Vagina (tissue), 2 donors: ENCODE measurements around the gene CSTPP1.

Source experiments
- POLR2A ChIP-seq, 2 donors: fragments of 450-650 bp; IDR thresholded peaks; one replicate each; pipeline ENCODE4 v1.6.1; 2017; ENCODE audit warnings: antibody characterized with exemption in 2 of 2, mild to moderate bottlenecking in 2 of 2, moderate library complexity in 2 of 2
- POLR2AphosphoS5 ChIP-seq, 2 donors: sonication (generic); formaldehyde crosslinking; IDR thresholded peaks; one replicate each; pipeline ENCODE4 v1.9.0; 2017; ENCODE audit warnings: antibody characterized with exemption in 2 of 2, mild to moderate bottlenecking in 2 of 2, low read depth in 1 of 2; ENCODE audit not compliant: insufficient read depth in 1 of 2
- TF ChIP-seq, protein P1 (sequence below), 3 experiments: fragments of 450-650 bp in 2 of 3; fragments of 200-600 bp in 1 of 3; sonication (generic) in 1 of 3; IDR thresholded peaks; one replicate each; pipeline ENCODE4 v1.5.1; 2017 to 2019; ENCODE audit warnings: antibody characterized with exemption in 3 of 3, mild to moderate bottlenecking in 2 of 3, moderate library complexity in 2 of 3

DNA sequence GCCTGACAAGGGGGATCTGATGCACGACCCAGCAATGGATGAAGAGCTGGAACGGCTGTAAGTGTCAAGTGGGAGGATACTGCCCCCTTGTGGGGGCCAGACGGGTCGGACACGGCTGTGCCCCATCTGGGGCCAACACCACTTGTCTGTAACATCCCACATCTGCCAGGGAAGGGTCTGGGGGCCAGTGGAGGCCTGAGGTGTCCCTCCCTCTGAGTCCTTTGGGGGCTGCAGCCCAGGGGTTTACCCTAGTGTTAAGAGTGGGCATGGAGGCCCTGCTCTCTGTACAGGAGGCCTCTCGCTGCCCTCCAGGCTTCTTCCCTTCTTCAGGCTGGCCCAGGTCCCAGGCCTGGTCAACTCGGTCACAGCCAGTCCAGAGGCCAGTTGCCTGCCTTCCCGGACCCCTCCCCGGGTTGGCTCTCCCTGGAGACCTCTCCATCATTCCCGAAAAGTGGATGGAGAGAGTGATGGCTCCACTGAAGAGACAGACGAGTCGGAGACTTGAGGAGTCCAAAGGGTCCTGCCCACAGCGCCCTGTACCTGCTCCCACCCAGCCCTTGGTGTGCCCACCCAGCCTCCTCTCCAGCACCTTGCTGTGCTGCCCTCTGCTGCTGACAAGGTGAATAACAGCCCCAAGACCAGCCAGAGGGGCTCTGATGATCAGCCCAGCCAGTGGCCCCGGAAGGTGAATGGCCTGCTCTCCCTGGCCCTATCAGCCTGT lies 224.7 kb downstream of the CSTPP1 start:
- TF ChIP-seq, protein P1, sequence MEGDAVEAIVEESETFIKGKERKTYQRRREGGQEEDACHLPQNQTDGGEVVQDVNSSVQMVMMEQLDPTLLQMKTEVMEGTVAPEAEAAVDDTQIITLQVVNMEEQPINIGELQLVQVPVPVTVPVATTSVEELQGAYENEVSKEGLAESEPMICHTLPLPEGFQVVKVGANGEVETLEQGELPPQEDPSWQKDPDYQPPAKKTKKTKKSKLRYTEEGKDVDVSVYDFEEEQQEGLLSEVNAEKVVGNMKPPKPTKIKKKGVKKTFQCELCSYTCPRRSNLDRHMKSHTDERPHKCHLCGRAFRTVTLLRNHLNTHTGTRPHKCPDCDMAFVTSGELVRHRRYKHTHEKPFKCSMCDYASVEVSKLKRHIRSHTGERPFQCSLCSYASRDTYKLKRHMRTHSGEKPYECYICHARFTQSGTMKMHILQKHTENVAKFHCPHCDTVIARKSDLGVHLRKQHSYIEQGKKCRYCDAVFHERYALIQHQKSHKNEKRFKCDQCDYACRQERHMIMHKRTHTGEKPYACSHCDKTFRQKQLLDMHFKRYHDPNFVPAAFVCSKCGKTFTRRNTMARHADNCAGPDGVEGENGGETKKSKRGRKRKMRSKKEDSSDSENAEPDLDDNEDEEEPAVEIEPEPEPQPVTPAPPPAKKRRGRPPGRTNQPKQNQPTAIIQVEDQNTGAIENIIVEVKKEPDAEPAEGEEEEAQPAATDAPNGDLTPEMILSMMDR (IDR thresholded peaks at IDR 0.05) = peak in 1 of 3 experiments; percentile 53
- TF ChIP-seq POLR2AphosphoS5 (IDR thresholded peaks at IDR 0.05; ENCODE audit: insufficient read depth in 1 of 2, low read depth in 1 of 2) (no peak), POLR2A (IDR thresholded peaks at IDR 0.05) (no peak)
